SK-N-MC (cell line): ENCODE results near the gene TUBAL3.

ENCODE experiments used
- EZH2 ChIP-seq: fragments of 200-600 bp; sonication (generic); IDR thresholded peaks from one replicate; pipeline ENCODE4 v1.6.1; 2017; ENCODE audit warnings: antibody characterized with exemption
- FOXP2 ChIP-seq: optimal IDR thresholded peaks from 2 replicates; pipeline ENCODE3; 2011; ENCODE audit warnings: mild to moderate bottlenecking, moderate library complexity; ENCODE audit not compliant: insufficient read depth; ENCODE audit errors: extremely low read length, control extremely low read depth
- POLR2AphosphoS5 ChIP-seq: IDR thresholded peaks from 2 replicates; pipeline ENCODE4 v1.6.1; 2012; ENCODE audit warnings: mild to moderate bottlenecking, low read depth, low read length, borderline replicate concordance

GRCh38 chr10:5393529-5393928 lies 11.1 kb downstream of the TUBAL3 start:
- no peak for TF ChIP-seq POLR2AphosphoS5
- TF ChIP-seq EZH2 = no peak
- TF ChIP-seq FOXP2 = no peak
